NCI-H446 (cell line): ENCODE measurements around the gene KCNIP4.

ENCODE experiments used
- DNase-seq, 2 experiments: peaks; one replicate each; lab custom pipeline; 2025; lab: John Stamatoyannopoulos, UW

KCNIP4 gene

GRCh38 chr4:21571100-21571499 lies 377.5 kb downstream of the KCNIP4 start:
- DNase-seq: no peak

GRCh38 chr4:21569638-21570037 lies 378.9 kb downstream of the KCNIP4 start:
- no peak for DNase-seq

- no peak for DNase-seq
Observed at GRCh38 chr4:21555083-21555482, 393.5 kb downstream of the KCNIP4 start.

- DNase-seq: no peak
Observed at GRCh38 chr4:21554500-21554899, 394.1 kb downstream of the KCNIP4 start.

GRCh38 chr4:21554066-21554465 lies 394.5 kb downstream of the KCNIP4 start:
- DNase-seq: no peak

- no peak for DNase-seq
Observed at GRCh38 chr4:21552455-21552854, 396.1 kb downstream of the KCNIP4 start.

- DNase-seq: no peak
Observed at GRCh38 chr4:21544955-21545354, 403.6 kb downstream of the KCNIP4 start.

- DNase-seq: no peak
Observed at GRCh38 chr4:21544415-21544814, 404.2 kb downstream of the KCNIP4 start.

GRCh38 chr4:21543514-21543913 lies 405.1 kb downstream of the KCNIP4 start:
- DNase-seq: no peak

GRCh38 chr4:21535898-21536297 lies 412.7 kb downstream of the KCNIP4 start:
- no peak for DNase-seq

GRCh38 chr4:21531048-21531447 lies 417.5 kb downstream of the KCNIP4 start:
- DNase-seq: no peak

- no peak for DNase-seq
Observed at GRCh38 chr4:21529214-21529613, 419.4 kb downstream of the KCNIP4 start.

GRCh38 chr4:21522296-21522695 lies 426.3 kb downstream of the KCNIP4 start:
- DNase-seq: no peak

- DNase-seq: no peak
Observed at GRCh38 chr4:21517126-21517859, 431.3 kb downstream of the KCNIP4 start.

GRCh38 chr4:21514022-21514694 lies 434.4 kb downstream of the KCNIP4 start:
- DNase-seq: no peak

- peak in 1 of 2 experiments; percentile 7 for DNase-seq
Observed at GRCh38 chr4:21512353-21512752, 436.2 kb downstream of the KCNIP4 start.

GRCh38 chr4:21507439-21507838 lies 441.1 kb downstream of the KCNIP4 start:
- peak in 1 of 2 experiments; percentile 0 for DNase-seq

- DNase-seq: no peak
Observed at GRCh38 chr4:21490682-21491081, 457.9 kb downstream of the KCNIP4 start.

- no peak for DNase-seq
Observed at GRCh38 chr4:21476757-21477156, 471.8 kb downstream of the KCNIP4 start.

GRCh38 chr4:21474195-21474594 lies 474.4 kb downstream of the KCNIP4 start:
- DNase-seq: no peak

GRCh38 chr4:21470535-21470934 lies 478.0 kb downstream of the KCNIP4 start:
- peak in 1 of 2 experiments; percentile 1 for DNase-seq

- peak in 1 of 2 experiments; percentile 1 for DNase-seq
Observed at GRCh38 chr4:21469438-21470300, 478.9 kb downstream of the KCNIP4 start.

GRCh38 chr4:21467551-21467950 lies 481.0 kb downstream of the KCNIP4 start:
- DNase-seq: no peak
